ENCODE data around the gene OR1I1.

- TF ChIP-seq POLR2A (IDR thresholded peaks at IDR 0.05) = no peak
- TF ChIP-seq CTCF (IDR thresholded peaks at IDR 0.05) = no peak
These were observed 36.5 kb upstream of the OR1I1 start for GRCh38 chr19:15045506-15045905.

Measured in lower leg skin (tissue), 3 donors.